ENCODE results near the gene FRZB.

DNA sequence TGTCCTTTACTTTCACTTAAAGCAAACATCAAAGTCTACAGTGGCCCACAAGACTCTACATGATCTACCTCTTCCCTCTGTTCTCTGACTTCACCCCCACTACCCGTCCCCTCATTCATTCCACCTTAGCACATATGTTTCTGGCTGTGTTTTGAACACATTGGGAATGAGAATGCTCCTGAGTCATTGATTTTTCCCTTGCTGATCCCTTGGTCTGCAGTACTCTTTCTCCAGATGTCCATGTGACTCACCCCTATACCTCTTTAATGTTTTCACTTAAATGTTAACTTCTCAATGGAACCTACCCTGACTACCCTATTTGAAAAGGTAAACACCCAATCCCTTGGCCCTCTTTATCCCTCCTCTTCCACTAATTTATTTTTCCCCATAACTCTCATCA is 30.7 kb upstream of the FRZB start:
- TF ChIP-seq, protein P1, sequence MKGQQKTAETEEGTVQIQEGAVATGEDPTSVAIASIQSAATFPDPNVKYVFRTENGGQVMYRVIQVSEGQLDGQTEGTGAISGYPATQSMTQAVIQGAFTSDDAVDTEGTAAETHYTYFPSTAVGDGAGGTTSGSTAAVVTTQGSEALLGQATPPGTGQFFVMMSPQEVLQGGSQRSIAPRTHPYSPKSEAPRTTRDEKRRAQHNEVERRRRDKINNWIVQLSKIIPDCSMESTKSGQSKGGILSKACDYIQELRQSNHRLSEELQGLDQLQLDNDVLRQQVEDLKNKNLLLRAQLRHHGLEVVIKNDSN (CRISPR knock-in tag; IDR thresholded peaks at IDR 0.05): no peak
- TF ChIP-seq RCOR1 (IDR thresholded peaks at IDR 0.05; ENCODE audit: borderline replicate concordance in 1 of 2, low read depth in 2 of 2, low read length in 2 of 2) (no peak), HMG20B (CRISPR knock-in tag; IDR thresholded peaks at IDR 0.05) (no peak), SMAD3 (CRISPR knock-in tag; conservative IDR thresholded peaks at IDR 0.05) (no peak)
- TF ChIP-seq, protein P2, sequence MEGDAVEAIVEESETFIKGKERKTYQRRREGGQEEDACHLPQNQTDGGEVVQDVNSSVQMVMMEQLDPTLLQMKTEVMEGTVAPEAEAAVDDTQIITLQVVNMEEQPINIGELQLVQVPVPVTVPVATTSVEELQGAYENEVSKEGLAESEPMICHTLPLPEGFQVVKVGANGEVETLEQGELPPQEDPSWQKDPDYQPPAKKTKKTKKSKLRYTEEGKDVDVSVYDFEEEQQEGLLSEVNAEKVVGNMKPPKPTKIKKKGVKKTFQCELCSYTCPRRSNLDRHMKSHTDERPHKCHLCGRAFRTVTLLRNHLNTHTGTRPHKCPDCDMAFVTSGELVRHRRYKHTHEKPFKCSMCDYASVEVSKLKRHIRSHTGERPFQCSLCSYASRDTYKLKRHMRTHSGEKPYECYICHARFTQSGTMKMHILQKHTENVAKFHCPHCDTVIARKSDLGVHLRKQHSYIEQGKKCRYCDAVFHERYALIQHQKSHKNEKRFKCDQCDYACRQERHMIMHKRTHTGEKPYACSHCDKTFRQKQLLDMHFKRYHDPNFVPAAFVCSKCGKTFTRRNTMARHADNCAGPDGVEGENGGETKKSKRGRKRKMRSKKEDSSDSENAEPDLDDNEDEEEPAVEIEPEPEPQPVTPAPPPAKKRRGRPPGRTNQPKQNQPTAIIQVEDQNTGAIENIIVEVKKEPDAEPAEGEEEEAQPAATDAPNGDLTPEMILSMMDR (IDR thresholded peaks at IDR 0.05 in 2 of 3, conservative IDR thresholded peaks at IDR 0.05 in 1 of 3; ENCODE audit: insufficient read depth in 2 of 3, low read depth in 1 of 3, low read length in 3 of 3): no peak

Measured in K562 (cell line).